HG03108 (cell line): ENCODE data around the gene USP13.
"Not testable (repeated sequence)": the region's sequence is repeated elsewhere in the genome, so short reads cannot be mapped to it uniquely, and the experiment has no call there.

Source experiments
- ATAC-seq: cut with Tn5 transposase; IDR thresholded peaks from one replicate; pipeline ENCODE4 v1.9.1; 2021; ENCODE audit warnings: moderate library complexity; ENCODE audit not compliant: unreplicated experiment

The USP13 gene, protein sequence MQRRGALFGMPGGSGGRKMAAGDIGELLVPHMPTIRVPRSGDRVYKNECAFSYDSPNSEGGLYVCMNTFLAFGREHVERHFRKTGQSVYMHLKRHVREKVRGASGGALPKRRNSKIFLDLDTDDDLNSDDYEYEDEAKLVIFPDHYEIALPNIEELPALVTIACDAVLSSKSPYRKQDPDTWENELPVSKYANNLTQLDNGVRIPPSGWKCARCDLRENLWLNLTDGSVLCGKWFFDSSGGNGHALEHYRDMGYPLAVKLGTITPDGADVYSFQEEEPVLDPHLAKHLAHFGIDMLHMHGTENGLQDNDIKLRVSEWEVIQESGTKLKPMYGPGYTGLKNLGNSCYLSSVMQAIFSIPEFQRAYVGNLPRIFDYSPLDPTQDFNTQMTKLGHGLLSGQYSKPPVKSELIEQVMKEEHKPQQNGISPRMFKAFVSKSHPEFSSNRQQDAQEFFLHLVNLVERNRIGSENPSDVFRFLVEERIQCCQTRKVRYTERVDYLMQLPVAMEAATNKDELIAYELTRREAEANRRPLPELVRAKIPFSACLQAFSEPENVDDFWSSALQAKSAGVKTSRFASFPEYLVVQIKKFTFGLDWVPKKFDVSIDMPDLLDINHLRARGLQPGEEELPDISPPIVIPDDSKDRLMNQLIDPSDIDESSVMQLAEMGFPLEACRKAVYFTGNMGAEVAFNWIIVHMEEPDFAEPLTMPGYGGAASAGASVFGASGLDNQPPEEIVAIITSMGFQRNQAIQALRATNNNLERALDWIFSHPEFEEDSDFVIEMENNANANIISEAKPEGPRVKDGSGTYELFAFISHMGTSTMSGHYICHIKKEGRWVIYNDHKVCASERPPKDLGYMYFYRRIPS

DNA sequence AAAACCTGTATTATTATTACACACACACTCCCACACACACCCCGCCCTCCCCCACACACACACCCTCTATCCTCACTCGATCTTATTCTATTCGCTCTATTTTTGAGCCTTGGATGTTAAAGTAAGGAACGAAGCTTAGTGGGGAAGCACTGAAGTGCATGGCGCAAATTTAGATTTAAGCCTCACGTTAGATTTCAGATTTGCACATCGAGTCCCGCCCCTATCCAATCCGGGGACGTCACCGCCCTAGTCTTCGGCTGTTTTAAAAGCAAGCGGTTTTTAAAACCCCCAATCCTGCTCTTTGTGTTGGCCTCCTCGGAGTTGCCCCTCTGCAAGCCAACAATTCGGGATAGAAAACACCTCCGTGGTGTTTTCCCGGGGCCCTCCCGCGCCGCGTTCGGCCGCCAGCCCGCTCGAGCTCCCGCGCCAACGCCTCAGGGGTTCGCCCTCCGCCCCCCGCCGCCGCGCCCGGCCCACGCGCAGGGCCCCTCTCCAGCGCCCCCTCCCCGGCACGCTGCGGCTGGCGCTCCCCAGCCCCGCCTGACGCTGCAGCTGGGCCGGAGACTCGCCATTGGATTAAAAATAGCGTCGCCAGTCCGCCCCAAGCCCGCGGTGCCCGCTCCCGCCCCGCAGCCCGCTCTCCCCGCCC lies at the start of gene USP13:
TSS of gene USP13 (plus strand) at position 594 of the 649 bp plus-strand sequence. CDS start 186 bp downstream, outside the sequence.
- peak; percentile 44 for ATAC-seq

DNA sequence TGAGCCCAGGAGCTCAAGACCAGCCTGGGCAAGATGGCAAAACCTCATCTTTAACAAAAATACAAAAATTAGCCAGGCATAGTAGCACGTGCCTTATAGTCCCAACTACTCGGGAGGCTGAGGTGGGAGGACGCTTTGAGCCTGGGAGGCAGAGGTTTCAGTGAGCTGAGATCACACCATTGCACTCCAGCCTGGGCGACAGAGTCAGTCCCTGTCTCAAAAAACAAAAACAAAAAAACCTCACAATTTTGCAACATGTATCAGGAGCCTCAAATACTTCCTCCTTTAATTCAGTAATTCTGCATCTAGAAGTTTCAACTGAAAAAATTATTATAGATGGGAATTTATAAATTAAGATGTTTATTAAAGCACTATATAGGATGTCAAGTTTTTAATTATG lies 49.5 kb upstream of the USP13 start:
- no peak for ATAC-seq

DNA sequence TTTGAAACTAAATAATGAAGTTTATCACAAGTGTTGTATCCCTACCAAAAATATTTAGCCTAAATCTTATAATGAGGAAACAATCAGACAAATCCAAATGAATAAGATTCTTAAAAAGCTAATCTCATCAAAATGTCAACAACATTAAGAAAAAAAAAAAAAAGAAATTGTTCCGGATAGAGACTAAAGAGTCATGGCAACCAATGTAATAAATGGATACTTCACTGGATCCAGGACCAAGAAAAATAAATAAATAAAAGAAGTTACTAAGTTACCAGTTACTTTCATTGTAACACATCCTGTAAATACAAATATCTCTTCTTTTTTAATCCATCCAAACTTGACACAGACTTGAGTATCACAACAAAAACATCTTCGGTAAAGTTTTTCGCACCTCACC lies 49.0 kb upstream of the USP13 start:
- no peak for ATAC-seq

DNA sequence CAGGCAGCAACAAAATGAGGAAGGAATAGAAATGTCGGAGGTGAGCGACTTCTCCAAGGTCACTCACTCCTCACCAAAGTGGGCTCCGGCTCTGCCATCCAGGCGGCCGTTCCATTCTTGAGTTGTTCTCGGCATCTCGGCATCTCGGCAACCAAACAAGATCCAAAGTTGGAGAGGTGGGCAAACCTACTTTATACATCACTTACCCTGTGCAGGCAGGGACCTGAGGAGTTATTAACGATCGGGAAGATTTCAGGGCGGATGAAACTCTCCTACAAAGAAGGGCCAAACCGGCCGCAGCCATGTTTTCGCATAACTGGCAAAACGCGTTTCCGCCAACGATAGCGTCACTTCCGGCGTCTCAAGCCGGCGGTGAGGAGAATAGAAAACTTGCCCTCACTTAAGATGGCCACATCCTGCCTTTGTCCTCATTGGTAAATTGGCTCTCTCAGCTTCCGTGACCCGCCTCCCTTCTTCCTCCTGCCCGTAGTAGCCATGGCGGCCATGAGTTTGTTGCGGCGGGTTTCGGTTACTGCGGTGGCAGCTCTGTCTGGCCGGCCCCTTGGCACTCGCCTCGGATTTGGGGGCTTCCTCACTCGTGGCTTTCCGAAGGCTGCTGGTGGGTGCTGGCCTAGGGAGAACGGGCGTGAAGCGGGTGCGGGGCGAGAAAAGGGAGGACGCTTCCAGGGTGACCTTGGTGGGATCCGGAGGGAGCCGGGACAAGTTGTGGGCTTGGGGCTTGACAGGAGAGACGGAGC lies 48.3 kb upstream of the USP13 start, which contains the start of the genes MRPL47 and NDUFB5:
TSS of gene MRPL47 (minus strand) at position 318 of the 758 bp plus-strand sequence. CDS start at position 304, 14 bp downstream.
TSS of gene NDUFB5 (plus strand) at position 474 of the 758 bp plus-strand sequence. CDS start at position 496, 22 bp downstream.
- ATAC-seq: peak; percentile 97

DNA sequence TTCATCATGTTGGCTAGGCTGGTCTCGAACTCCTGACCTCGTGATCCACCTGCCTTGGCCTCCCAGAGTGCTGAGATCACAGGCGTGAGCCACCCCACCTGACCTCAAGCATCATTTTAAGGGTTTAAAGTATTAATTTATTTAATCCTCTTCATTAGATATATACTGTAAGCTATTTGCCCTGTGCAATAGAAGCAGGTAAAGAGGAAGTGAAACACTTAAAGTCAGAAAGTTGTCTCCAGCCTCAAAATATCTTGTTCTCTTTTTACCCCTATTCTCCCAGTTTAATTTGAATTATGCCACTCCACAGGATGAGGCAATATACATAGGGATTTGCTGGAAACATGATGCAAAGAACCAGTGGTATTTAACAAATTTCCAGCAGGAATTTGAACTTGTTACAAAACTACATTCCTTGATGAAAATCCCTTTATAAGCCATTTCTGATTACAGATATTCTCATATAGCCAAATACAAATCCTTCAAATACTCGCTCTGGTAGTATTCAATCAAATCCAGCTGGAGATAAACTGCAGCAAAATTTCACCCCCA lies 46.2 kb upstream of the USP13 start:
- no peak for ATAC-seq

DNA sequence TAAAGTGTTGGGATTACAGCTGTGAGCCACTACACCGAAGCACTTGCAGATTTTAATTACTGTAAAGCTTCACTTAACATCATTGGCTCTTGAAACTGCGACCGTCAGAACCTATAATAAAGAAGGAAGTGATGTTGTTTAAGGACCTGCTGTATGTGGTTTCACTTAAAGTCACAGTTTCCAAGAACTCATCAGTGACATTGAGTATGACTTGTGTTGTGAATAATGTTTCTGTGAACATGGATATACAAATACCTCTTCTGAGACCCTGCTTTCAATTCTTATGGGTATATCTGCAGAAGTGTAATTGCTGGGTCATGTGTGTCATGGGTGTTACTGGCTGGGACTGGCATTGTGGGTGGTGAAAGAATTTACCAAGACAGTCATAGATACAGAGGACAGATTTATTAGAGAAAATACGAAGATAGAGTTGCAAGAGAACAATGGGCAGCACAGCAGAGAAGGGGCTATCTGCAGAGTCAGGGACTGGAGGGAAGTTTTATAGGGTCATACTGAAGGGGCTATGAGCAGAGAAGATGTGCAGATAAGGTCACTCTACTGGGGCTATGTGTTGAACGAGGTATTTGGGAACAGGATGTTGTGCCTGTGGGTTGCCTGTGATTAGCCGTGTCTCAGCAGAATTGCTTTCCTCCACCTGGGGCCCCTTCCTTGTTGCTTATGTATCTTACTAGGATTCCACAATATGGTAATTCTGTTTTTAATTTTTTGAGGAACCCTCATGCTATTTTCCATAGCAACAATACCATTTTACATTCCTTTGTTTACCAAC lies 43.7 kb upstream of the USP13 start:
- peak; percentile 51 for ATAC-seq

DNA sequence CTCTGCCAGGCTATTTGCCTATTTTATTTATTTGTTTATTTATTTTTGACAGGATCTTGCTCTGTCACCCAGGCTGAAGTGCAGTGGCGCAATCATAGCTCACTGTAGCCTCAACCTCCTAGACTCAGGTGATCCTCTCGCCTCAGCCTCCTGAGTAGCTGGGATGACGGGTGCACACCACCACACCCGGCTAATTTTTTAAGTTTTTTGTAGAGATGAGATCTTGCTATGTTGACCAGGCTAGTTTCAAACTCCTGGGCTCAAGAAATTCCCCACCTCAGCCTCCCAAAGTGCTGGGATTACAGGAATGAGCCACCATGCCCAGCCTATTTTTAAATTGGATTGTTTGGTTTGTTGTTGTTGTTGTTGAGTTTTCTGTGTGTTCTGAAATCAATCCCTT lies 42.8 kb upstream of the USP13 start:
- ATAC-seq: no peak

DNA sequence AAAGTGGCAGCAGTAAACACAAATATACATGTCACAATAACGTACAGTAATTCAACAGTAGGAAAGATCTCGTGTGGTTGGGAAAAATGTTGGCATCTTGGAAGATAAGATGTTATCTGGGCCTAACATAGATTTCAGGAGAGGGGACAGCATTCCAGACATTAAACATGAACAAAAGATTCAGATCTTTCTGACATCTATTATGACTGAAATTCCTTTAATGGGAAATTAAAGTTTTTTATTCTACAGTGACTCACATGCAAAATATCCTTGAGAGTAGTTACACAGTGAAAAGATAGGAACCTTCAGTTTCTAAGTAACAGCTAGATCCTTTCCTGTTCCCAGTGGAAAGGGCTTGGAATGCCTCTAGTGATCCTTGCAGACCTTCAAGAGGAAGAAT lies 39.0 kb upstream of the USP13 start:
- no peak for ATAC-seq

DNA sequence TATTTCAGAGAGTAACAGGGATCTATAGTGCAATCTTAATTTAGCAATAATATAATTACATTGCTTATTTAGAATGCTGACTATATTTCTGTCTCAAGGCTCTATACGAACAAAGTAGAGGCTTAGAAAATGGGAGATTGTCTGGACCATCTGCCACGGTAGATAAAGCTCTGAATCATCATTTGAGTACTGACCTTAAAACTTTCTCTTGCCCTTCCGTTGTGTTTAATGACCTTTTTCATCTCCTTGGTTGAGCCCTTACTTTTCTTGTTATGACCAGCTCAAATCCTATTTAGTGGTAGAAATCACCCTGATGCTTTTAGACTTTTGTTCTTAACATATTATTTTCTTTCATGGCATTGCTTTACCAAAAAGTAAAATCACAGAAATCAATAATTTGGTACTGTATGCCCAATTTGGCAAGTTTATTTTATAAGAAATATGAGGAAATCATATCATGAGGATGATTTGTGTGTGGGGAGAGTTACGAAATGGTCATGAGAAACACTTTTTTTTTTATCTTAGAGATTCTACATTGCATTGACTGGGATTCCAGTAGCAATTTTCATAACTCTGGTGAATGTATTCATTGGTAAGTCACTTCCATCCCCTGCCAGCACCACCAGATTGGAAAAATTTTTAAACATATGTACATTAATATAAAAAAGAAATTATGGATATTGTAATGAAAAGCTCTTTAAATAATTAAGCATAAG lies 37.2 kb upstream of the USP13 start:
- ATAC-seq: no peak

DNA sequence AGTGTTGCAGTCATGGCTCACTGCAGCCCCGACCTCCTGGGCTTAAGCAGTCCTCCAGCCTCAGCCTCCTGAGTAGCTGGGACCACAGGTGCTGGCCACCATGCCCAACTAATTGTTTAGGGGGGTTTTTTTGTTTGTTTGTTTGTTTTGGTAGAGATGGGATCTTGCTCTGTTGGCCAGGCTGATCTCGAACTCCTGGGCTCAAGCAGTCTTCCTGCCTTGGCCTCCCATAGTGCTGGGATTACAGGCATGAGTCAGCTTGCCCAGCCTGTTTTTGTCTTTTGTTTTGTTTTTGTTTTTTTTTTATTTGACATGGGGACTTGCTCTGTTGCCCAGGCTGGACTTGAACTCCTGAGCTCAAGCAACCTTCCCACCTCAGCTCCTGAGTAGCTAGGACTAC lies 30.8 kb upstream of the USP13 start:
- ATAC-seq: no peak

DNA sequence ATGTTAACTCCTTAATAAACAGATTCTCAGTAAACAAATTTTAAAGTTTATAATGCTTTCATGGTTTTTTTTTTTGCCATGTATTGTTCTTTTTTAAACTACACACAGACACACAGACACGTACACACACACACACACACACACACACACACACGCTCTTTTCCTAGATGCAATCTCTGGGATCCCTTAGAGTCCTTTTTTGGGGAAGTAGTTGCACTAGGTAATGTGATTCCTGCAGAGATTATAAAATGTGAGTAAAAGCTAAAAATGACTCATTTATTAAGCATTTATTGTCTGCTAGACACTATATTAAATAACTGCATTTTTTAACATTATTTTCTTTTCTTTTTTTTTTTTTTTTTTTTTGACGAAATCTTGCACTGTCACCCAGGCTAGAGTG lies 28.4 kb upstream of the USP13 start:
- no peak for ATAC-seq

DNA sequence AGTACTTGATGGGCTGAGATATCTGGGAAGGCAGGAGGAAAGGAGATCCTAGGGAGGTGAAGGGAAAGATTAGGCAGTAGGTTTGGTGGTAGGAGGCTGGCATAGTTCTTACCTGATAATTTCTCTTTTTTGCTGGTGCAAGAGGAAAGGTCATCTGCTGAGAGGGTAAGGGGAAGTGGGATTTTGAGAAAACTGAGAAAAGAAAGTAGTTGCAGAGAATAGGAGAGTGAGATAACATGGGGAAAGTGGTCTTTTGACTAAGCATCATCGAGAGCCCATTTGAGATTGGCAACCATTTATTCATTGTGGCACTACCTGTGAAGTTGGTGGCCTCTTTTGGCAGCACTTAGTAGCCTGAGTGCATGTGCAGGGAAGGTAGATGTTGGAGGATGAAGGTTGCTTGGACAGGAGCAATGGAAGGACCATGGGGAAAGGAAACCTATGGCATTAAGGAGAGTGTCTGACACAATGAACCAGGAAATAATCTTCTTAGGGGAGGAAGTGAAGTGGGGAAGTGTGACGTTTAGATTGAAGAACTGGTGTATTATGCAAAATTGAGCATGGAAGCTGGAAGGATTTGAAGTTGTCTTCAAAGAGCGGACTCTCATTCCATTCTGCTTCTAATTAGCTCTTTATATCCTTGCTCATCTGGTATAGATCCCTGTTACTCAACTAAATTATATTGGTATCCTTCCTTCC lies 21.9 kb upstream of the USP13 start:
- no peak for ATAC-seq

DNA sequence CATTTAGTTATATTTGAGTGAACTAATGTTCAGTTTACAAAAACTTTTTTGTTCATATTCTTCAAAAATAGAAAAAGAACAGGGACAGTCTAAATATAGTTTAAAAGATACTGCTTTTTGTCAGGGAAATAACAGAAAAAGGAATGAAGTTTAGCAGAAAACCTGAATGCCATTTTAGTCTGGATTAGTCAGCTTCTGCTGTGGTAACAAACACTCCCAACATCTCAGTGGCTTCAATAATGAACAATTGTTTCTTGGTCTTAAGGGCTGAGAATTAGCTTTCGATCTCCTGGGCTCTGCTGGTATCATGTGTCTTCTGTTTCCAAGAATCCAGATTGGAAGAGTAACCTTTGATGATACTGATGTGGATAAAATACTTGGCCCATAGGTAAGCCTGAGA lies 12.4 kb upstream of the USP13 start:
- no peak for ATAC-seq

DNA sequence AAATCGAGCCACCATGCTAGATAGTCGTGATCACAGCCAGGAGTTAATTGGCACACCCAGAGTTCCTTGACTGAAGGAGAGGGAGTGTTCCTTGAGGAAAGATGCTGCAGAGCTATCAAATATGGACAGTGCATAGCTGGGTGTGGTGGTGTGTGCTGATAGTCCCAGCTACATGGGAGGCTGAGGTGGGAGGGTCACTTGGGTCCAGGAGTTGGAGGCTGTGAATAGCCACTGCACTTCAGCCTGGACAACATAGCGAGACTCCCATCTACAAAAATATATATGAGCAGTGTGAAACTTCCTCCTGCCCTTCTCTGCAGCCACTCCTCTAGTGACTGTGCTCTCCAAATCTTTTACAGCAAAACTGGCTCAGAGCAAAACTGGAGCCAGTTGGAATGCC lies 10.0 kb upstream of the USP13 start:
- no peak for ATAC-seq

DNA sequence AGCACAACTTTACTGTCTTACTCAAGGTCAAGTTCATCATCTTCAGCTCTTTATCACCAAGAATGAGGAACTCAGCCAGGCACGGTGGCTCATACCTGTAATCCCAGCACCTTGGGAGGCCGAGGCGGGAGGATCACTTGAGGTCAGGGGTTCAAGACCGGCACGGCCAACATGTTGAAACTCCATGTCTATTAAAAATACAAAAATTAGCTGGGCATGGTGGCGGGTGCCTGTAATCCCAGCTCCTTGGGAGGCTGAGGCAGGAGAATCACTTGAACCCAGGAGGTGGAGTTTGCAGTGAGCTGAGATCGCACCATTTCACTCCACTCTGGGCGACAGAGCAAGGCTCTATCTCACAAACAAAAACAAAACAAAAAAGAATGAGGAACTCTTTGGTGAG lies 9.0 kb upstream of the USP13 start:
- not testable (repeated sequence) for ATAC-seq

DNA sequence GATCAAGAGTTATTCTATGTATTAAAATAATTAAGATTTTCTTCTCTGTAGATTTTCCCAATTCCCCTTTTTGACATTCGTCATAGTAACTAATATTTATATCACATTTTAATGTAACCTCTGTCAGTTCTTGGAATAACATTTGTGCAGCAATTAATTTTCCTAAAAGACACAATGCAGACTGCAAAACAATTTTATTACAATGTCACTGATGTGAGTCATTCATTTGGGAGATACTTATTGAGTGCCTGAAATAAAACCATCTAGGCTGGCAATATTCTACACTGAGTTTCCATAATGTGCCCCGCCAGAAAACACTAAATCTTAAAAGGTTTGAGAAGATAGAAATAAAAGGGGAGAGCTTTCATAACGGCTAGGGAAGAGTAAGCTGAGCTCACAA lies 6.7 kb upstream of the USP13 start:
- ATAC-seq: no peak

DNA sequence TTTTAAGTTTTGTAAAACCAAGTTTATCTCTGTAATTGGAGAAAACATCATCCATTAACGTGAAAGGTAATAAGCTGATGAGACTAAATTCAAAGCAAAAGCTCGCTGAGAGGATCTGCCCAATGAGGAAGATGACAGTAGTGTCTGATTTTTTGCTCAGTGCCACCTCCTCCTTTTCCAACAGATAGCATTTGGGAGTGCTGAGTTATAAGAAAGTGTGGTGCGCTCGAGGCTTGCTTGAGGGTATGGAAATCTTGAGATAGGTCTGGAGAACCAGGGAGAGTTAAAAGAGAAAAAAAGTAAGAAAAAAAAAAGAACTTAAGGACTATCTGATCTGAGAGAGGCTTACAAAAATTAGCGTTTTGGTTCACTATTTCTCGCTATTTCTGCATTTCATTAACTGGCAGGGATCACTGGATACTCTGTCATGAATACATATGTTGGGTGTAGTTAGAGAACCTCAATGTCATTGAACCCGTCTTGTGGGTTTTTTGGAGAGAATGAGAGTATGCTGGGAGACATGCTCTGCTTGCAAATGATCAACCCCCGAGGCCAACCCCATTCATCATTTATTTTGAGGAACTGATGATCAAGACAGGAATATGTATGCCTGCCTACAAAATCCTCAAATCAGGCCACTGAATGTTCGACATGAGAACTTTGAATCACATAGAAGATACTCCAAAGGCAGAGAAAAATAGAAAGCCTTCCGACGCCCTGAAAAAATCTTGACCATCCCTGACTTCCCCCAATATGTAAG lies 973 bp upstream of the USP13 start:
- no peak for ATAC-seq
